ENCODE measurements around the gene NBL1.

The NBL1 gene

DNA sequence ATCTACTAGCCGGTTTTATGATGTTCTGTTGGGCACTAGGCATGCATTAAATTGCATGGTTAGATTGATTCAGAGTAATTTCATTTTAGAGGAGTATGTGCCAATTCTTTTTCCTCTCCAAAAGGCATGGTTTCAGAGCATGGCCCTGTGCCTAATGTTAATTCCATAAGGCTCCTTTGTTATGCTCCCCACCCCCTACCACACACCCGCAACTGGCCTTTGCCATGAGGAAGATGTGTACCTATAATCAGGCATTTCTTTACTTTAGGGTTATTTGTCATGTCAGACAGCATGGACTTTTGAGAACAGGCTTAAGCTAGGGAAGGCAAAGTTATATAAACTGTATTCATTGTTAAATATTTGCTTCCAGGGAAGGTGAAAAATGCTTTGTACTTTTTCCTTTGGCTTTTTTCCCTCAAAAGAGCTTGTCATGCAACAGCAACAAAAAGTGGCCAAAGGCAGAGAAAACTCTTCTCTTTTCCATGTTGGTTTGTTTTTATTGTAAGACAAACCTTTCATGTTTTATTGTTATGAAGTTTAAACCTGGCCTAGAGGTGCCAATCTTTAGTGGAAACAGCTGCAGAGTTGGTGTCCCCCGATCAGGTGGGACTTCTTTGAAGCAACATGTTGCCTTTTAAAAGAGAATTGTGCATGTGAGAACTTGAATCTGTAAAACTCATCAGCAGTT, 24.3 kb upstream of the NBL1 start:
- H3K4me3 ChIP-seq (ENCODE audit: low read depth, low read length): no peak overlapping the region
- TF ChIP-seq, protein P1, sequence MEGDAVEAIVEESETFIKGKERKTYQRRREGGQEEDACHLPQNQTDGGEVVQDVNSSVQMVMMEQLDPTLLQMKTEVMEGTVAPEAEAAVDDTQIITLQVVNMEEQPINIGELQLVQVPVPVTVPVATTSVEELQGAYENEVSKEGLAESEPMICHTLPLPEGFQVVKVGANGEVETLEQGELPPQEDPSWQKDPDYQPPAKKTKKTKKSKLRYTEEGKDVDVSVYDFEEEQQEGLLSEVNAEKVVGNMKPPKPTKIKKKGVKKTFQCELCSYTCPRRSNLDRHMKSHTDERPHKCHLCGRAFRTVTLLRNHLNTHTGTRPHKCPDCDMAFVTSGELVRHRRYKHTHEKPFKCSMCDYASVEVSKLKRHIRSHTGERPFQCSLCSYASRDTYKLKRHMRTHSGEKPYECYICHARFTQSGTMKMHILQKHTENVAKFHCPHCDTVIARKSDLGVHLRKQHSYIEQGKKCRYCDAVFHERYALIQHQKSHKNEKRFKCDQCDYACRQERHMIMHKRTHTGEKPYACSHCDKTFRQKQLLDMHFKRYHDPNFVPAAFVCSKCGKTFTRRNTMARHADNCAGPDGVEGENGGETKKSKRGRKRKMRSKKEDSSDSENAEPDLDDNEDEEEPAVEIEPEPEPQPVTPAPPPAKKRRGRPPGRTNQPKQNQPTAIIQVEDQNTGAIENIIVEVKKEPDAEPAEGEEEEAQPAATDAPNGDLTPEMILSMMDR (IDR thresholded peaks at IDR 0.05; ENCODE audit: low read depth, low read length): no peak
- no peak for TF ChIP-seq POLR2A (IDR thresholded peaks at IDR 0.05; ENCODE audit: extremely low read depth, insufficient read length)
- TF ChIP-seq, protein P2, sequence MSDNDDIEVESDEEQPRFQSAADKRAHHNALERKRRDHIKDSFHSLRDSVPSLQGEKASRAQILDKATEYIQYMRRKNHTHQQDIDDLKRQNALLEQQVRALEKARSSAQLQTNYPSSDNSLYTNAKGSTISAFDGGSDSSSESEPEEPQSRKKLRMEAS (IDR thresholded peaks at IDR 0.05; ENCODE audit: low read depth, low read length): no peak
- TF ChIP-seq MYC (IDR thresholded peaks at IDR 0.05; ENCODE audit: low read depth, low read length): no peak
- DNase-seq (ENCODE audit: low read depth): no peak

DNA sequence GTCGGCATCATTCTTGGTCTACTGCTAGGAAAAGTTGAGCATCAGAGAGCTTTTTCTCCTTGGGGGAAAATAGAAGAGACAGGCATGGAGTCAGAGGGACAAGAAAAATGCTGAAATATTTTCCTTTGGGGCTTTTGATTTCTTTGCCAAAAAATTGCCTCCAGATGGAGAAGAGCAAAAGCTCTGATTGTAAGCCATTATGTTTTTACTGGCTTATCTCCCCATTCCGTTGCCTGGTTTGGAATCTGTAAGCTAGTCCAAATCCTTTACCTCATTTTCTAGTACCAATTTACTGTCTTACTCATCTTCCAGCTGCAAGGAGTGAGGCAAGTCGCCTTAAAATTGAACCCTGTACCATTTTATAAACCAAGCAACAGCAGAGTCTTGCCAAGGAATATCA, 23.3 kb upstream of the NBL1 start:
- no peak for TF ChIP-seq MYC (IDR thresholded peaks at IDR 0.05; ENCODE audit: low read depth, low read length)
- TF ChIP-seq, protein P1 (IDR thresholded peaks at IDR 0.05; ENCODE audit: low read depth, low read length): no peak
- TF ChIP-seq POLR2A (IDR thresholded peaks at IDR 0.05; ENCODE audit: extremely low read depth, insufficient read length): no peak
- TF ChIP-seq, protein P2 (IDR thresholded peaks at IDR 0.05; ENCODE audit: low read depth, low read length): no peak
- no peak for DNase-seq (ENCODE audit: low read depth)
- no peak overlapping the region for H3K4me3 ChIP-seq (ENCODE audit: low read depth, low read length)

DNA sequence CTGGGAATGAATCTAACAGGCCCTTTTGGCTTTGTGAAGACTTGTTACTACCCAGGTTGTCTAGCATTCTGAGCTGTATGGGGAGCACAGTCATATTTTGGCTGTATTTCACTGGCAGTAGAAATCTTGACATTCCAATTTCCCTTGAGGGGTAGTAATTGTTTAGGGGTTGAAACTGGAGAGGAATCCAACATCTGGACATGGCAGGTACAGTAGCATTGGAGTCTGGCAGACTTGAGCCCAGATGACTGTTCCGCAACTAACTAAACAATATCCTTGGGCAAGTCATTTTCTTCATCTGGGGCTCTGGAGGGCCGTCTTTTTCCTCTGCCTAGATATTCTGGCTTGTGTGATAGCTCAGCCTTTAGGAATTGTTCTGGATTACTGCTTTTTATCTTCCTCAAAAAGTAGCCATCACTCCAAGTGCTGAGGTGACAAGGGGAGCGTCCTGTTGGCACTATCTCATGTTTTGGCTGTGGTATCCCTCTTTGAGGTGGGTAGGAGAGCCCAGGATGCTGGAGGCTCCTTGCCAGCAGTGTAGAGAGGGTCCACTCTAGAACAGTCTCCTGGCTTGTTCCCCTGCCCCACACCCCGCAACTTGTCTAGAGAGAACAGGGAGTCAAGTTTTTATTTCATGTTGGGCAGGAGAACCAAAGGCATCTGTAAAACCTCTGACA, 22.7 kb upstream of the NBL1 start:
- DNase-seq (ENCODE audit: low read depth): no peak
- TF ChIP-seq, protein P1 (IDR thresholded peaks at IDR 0.05; ENCODE audit: low read depth, low read length): no peak
- TF ChIP-seq, protein P2 (IDR thresholded peaks at IDR 0.05; ENCODE audit: low read depth, low read length): no peak
- no peak overlapping the region for H3K4me3 ChIP-seq (ENCODE audit: low read depth, low read length)

DNA sequence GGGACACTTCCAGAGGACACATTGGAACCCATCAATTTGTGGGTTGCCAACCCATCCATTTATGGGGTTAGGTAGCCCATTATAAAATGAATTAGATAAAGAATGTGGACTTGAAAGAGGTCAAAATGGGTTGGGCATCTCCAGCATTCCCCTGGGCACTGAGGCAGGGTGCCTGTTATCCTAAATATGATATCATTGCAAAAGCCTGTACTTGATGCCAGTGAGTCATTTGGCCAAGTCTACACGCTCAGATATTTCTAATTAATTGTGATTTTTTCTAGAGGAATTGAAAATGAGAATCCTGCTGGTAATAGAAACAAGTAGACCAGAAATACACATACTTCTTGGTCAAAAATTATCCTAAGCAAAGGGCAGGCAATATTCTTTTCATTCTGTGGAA, 21.9 kb upstream of the NBL1 start:
- TF ChIP-seq, protein P2 (IDR thresholded peaks at IDR 0.05; ENCODE audit: low read depth, low read length): no peak
- no peak for TF ChIP-seq POLR2A (IDR thresholded peaks at IDR 0.05; ENCODE audit: extremely low read depth, insufficient read length)
- TF ChIP-seq MYC (IDR thresholded peaks at IDR 0.05; ENCODE audit: low read depth, low read length): no peak
- TF ChIP-seq, protein P1 (IDR thresholded peaks at IDR 0.05; ENCODE audit: low read depth, low read length): no peak
- DNase-seq (ENCODE audit: low read depth): no peak
- H3K4me3 ChIP-seq (ENCODE audit: low read depth, low read length): no peak overlapping the region

DNA sequence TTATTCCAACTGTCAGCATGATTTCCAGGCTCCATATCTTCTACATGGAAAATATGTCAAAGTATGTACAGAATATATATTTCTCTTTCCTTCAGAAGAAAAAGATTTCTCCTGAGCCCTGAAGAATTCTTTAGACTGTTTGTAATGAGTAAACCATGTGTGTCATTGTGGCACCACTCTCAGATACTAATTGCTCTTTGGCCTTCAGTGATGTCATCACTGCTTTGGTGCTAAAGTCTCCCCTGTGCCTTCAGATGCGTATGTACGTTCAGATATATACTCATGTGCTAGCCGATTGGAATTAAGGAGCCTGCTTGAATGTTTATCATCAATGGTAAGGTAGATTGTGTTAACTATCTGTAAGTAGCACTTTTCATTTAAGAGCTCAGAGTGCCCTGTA, 20.6 kb upstream of the NBL1 start:
- TF ChIP-seq, protein P2 (IDR thresholded peaks at IDR 0.05; ENCODE audit: low read depth, low read length): no peak
- TF ChIP-seq MYC (IDR thresholded peaks at IDR 0.05; ENCODE audit: low read depth, low read length): no peak
- no peak for TF ChIP-seq POLR2A (IDR thresholded peaks at IDR 0.05; ENCODE audit: extremely low read depth, insufficient read length)
- TF ChIP-seq, protein P1 (IDR thresholded peaks at IDR 0.05; ENCODE audit: low read depth, low read length): no peak
- H3K4me3 ChIP-seq (ENCODE audit: low read depth, low read length): no peak overlapping the region
- no peak for DNase-seq (ENCODE audit: low read depth)

Data from NB4 (cell line).